GM12874 (cell line): ENCODE data around the gene LIPM.

Source experiments
- CTCF ChIP-seq: IDR thresholded peaks from 2 replicates; pipeline ENCODE4 v1.5.1; 2011; ENCODE audit warnings: low read depth, mild to moderate bottlenecking, control low read depth, low read length, moderate library complexity; ENCODE audit not compliant: insufficient read depth

Gene LIPM

GRCh38 chr10:88833156-88833555 is 30.6 kb downstream of the LIPM start:
- no peak for TF ChIP-seq CTCF

DNA sequence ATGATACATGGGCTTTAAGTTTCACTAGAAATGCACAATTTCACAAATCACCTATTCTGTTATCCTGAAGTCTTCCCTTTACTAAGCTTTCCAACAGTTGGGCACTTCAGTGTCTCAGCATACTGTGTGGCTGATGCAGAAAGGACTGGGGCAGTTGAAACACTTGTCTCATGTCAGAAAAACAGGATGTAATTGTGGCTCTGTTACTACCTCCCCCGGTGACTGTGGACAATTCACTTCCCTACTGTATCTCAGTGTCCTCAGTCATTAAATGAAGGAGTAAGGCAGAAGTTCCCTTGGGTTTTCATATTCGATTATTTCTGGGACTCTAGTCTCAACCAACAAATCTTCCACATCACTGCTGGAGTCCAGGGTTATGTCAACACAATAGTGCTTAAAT is 31.2 kb downstream of the LIPM start:
- TF ChIP-seq CTCF = no peak

GRCh38 chr10:88835096-88835909 is 32.8 kb downstream of the LIPM start:
- peak; percentile 78 for TF ChIP-seq CTCF

DNA sequence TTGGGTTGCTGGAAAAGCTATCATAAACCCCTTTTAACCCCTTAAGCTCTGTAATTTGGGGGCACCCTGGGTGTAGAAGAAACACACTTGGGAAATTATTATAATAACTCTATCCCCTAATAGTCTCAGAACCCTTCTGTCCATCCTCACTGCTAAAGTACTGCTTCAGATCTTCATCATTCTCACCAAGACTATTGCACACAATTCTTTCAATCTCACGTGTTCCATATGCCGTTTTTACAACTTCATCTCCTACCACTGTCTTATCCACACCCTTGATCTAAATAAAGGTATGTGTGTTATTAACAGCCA is 33.3 kb downstream of the LIPM start:
- TF ChIP-seq CTCF = no peak

GRCh38 chr10:88838766-88839350 is 36.3 kb downstream of the LIPM start:
- no peak for TF ChIP-seq CTCF

DNA sequence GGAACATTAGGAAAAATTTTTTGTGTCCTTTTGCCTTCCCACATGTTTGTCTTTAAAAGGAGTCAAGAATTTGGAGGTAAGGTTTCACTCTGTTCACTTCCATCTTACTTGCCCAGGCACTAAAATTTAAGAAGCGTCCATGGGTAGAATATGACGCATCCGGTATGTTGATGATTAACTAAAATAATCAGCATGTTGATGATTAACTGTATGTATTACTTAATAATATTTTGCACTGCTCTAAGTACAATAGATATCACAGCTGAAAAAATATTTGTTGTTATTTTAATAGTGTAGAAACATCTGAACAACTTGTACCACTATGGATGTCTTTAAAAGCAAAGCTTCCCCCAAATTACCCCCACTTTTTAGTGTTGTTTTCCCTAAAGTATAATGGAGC is 37.6 kb downstream of the LIPM start:
- no peak for TF ChIP-seq CTCF

DNA sequence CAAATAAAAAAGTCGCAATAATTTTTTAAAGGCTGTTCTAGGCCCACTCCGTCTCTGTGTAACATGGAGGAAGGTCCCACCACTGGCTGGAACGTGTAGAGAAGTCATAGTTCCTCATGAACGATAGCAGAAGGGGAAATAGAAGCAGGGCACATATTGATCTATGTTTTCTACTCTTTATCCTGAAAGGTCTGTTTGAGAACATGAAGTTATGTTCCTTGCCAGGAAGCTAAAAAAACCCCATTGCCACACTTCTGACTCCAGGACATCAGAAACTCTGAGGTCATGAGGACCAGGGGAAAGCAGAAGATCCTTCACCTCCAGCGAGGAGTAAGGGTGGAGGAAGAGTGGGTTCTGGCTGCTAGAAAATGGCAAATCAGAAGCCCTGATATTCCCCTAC is 38.4 kb downstream of the LIPM start:
- TF ChIP-seq CTCF = no peak
